GM18867 (cell line): ENCODE data around the gene C15orf39.
"Not testable (repeated sequence)": the region's sequence is repeated elsewhere in the genome, so short reads cannot be mapped to it uniquely, and the experiment has no call there.

ENCODE experiments used
- ATAC-seq: cut with Tn5 transposase; IDR thresholded peaks from one replicate; pipeline ENCODE4 v1.9.1; 2021; ENCODE audit warnings: mild to moderate bottlenecking, moderate library complexity; ENCODE audit not compliant: unreplicated experiment

Gene C15orf39

GRCh38 chr15:75201616-75202250 is at the start of gene C15orf39:
C15orf39 (plus strand) TSS chr15:75201882; CDS start chr15:75206049, 4,167 bp downstream.
- peak; percentile 44 for ATAC-seq

- no peak for ATAC-seq
Observed at GRCh38 chr15:75152382-75153079, 49.2 kb upstream of the C15orf39 start.

DNA sequence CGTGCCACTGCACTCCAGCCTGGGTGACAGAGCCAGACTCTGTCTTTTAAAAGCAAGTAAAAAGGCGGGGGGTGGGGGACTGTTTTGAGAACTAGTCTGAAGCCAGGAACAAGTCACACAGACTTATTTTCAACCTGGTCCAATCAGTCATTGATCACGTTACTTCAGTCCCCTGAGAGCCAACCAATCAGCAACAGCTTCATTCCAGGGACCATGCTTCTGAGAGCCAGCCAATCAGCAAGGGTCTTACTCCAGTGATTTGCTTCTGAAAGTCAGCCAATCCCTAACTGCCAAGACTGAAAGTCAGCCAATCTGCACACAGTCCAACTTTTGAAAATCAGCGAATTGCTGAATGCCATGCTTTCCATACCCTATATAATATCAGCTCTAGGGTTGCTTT is 48.6 kb upstream of the C15orf39 start:
- ATAC-seq = no peak

DNA sequence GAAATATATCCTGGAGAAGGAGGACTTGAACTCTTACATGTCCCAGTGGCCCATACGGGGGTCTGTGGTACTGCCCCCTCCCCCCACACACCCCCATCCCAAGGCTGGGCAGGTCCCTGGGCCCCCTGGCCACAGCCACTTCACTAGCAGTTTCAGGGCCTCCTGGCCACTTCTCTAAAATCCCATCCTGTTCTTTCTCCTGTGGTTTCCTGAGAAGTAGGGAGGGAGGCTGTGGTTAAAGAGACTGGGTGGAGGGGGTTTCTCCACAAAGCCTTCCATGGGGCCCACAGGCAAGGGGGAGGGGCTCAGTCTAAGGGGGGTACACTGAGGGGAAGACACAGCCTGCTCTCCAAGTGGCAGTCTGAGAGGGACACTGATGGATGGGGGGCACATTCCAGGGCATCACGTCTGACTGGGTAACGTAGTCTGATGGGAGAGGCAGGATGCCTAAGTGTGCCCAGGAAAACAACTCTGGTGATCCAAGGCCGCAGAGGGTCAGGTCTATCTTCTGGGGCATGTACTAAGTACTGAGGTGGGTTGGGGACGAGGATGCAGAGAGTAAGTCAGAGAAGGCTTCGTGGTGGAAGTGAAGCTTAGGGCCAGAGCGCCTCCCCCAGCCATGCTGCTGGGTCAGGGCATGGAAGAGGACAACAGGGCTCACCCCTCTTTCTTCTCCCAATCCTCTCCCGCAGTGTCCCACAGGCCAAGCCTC is 48.0 kb upstream of the C15orf39 start:
- ATAC-seq = no peak

GRCh38 chr15:75154461-75155062 is 47.1 kb upstream of the C15orf39 start:
- ATAC-seq = no peak

- no peak for ATAC-seq
Observed at GRCh38 chr15:75156326-75157215, 45.1 kb upstream of the C15orf39 start.

DNA sequence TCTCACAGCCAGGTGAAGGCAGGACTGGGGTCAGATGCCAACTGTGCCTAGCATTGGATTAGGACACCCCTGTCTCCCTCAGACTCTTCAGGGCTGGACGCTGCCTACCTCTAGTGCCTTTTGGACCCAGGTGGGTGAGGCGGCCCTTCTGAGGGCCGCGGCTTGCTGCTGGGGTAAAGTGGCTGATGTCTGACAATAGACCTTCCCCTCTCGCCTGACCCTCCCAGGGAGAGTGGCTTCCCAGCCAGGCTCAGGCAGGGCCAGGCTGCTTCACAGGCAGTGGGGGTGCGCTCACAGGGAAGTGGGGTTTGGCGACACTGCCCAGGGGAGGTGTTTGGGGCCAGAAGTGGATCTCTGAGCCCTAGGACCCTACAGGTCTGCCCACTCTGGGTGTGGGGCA is 43.3 kb upstream of the C15orf39 start:
- ATAC-seq = no peak

DNA sequence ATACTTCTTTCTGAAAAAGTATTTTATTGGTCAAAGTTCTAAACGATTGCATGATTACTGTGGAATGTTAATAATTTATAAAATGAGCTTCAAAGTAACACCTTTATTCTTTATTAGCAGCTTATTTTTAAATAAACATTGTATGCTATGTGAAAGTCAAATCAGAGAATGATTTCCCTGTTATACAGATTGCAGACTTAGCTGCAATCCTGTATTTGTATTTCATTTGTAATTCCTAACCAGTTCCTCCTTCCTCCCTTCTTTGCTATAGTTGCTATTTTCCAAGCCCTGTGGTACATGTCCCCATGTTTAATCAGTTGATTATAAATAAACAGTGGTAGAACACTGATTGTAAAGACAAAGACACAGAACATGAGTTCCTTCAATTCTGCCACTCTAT is 42.4 kb upstream of the C15orf39 start:
- ATAC-seq = no peak

DNA sequence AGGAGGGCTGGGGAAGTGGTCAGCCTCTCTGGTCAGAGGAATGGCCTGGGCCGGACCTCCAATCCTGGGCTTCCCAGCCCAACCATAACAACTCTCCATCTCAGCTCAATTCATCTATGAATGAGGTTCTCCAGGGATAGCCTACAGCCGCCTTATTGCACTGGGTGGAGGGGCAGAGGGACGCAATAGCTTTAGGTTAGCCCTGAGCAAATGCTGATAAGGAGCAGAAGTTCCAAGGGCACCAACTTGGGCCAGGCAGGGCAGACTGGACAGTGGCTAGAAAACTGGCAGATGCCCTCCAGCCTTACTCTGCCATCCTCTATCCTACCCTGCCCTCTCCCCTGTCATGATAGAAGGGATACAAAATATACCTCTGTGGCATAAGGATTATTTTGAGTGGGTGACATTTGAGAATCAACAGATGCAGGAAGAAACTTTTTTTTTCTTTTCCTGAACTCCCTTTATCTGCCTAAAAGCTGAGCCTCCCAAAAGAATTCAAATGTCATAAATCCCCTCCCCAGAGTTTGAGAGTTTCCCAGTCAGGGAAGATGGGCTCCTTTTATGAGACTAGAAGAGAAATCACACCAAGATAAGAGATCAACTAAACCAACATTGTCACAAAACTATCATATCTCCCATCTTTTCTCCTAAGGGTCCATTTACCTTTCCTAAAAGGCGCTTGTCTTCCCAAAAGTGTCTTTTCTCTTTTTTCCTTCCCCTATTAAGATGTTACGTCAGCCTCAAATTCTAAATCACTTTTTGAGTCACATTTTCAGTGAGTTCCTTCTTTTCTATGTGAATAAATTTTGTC is 40.4 kb upstream of the C15orf39 start:
- ATAC-seq = no peak

- ATAC-seq = no peak
Observed at GRCh38 chr15:75161917-75162414, 39.7 kb upstream of the C15orf39 start.

DNA sequence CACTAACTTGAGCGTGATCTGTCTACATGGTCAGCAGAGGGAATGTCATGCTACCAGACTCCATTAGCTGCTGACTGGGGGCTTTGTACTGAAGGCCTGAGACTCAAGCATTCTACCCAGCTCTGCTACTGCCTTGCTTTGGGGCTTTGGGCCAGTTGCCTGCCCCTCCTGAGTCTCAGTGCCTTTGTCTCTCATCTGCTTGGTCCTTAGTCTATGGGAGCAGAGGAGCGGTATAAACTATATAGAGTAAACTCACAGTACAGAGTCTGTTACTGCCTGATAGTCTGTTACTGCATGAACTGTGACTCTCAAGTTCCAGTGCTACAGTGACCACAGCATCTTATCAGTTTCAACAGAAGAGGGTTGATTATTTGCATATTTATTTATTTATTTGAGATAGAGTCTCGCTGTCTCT is 38.5 kb upstream of the C15orf39 start:
- no peak for ATAC-seq

DNA sequence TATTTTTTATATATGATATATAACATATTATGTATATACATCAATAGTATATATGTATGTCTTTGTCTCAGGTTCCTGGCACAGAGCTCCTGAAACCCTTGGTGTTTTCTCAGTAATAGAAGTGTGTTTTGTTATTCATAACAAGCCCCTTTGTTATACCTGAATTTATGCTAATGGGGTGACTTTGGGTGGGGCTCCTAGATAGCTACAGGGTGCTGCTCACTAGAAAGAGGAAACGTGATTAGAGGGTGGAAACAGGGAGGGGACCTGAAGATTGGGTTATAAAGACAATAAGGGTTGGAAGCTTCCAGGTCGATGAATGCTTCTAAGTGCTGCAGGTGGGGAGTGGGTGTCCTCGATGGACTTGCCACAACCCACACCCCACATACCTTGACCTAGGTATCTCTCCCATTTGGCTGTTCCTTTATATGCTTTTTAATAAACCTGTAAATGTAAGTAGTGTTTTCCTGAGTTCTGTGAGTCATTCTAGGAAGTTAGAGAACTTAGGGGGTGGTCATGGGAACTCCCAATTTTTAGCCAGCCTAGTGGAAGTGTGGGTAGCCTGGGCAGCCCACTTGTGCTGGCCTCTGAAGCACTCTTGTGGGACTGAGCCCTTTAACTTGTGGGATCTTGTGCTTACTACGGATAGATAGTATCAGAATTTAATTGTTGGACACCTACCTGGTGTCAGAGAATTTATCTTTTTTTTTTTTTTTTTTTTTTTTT is 36.9 kb upstream of the C15orf39 start:
- ATAC-seq = no peak

DNA sequence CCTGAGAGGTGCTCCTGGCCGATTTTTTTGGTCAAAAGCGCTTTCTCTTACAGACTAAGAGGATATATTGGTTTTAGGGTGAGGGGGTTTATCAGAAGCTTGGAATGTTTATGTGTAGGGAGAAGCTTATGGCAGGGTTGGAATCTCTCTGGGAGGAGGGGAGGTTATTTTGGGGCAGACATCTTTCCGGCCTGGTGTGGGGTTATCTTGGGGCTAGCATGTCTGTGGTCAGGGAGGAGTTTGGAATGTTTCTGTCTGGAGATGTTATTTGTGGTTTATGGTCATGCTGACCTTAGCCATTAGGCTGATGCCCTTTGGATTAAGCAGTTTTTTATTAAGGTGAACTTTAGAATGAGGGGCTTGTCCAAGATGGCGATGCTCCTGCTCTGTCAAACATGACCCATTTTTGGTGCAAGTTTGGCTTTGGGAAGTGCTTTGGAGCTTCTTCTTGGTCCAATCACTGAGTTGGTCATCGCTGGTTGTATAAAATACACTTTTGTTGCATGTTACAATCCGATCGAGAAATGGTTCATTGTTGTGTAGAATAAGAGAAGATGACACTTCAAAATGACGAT is 35.1 kb upstream of the C15orf39 start:
- not testable (repeated sequence) for ATAC-seq

- ATAC-seq = no peak
Observed at GRCh38 chr15:75167588-75168350, 33.9 kb upstream of the C15orf39 start.

DNA sequence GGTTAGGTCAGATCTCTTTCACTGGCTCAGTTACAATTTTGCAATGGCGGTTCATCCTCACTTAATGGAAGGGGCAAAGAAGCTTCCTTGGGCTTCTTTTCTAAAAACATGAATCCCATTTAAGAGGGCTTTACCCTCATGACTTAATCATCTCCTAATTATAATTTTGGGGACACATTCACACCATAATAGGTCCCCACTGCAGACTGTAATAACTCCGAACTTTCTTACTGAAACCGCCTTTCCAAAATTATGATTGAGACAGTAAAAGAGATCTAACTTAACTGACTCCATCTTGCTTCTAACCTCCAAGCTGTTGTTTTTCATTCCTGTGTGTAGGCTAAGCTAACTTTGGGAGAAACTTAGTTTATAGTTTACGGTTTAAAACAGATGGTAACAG is 33.3 kb upstream of the C15orf39 start:
- no peak for ATAC-seq

DNA sequence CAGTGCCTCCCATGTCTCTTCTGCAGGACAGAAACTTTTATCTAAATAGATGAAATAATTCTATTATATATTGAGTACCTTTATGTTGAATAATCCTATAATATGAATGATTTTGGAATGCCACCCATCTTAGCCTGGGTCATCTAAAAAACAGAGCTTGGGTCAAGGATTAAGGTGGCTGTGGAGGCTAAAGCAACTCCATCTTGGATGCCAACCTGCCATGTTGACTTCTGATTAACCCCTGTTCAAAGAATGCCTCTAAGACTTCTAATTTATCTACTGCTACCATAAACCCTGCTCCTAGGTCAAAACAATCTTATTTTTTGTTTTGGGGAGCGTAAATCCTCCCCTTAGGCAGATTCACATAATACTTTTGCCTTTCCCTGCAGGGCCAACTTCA is 31.5 kb upstream of the C15orf39 start:
- no peak for ATAC-seq

- no peak for ATAC-seq
Observed at GRCh38 chr15:75170711-75171341, 30.9 kb upstream of the C15orf39 start.
